SU-DHL-6 (cell line): ENCODE results near the gene PTGDS.

Source experiments
- H2AFZ ChIP-seq: fragments of 200-600 bp; sonication (generic); 2 replicates; pipeline ENCODE4 v1.6.1; 2014; ENCODE audit warnings: low read depth, mild to moderate bottlenecking, moderate library complexity, mixed read lengths, antibody characterized with exemption, low read length; ENCODE audit not compliant: severe bottlenecking
- H3F3A ChIP-seq: fragments of 200-600 bp; shearing (Covaris generic); 2 replicates; pipeline ENCODE4 v1.6.0; 2016; ENCODE audit warnings: antibody characterized with exemption, mild to moderate bottlenecking; ENCODE audit not compliant: insufficient read depth
- H3K27ac ChIP-seq: fragments of 200-600 bp; sonication (generic); 2 replicates; pipeline ENCODE4 v1.5.1; 2016; ENCODE audit warnings: low read depth, mild to moderate bottlenecking, low read length, moderate library complexity, mixed read lengths
- H3K27me3 ChIP-seq: fragments of 200-600 bp; sonication (generic), shearing (Covaris generic); 2 replicates; pipeline ENCODE4 v1.6.0; 2014; ENCODE audit warnings: mild to moderate bottlenecking, low read length
- H3K36me3 ChIP-seq: fragments of 200-600 bp; sonication (generic); 2 replicates; pipeline ENCODE4 v1.6.1; 2014; ENCODE audit warnings: mild to moderate bottlenecking, low read length, mixed read lengths
- H3K4me2 ChIP-seq: fragments of 300-600, 200-600 bp; shearing (Covaris generic), sonication (generic); 2 replicates; pipeline ENCODE4 v1.6.0; 2014; ENCODE audit warnings: low read length, low read depth, mild to moderate bottlenecking; ENCODE audit not compliant: poor library complexity, severe bottlenecking
- H3K4me3 ChIP-seq: fragments of 200-600 bp; sonication (generic); 2 replicates; pipeline ENCODE4 v1.5.1; 2014; ENCODE audit warnings: antibody characterized with exemption, low read length, mild to moderate bottlenecking, mixed read lengths; ENCODE audit not compliant: insufficient read depth, poor library complexity, severe bottlenecking
- H3K79me2 ChIP-seq: fragments of 200-600 bp; sonication (generic); 2 replicates; pipeline ENCODE4 v1.6.1; 2014; ENCODE audit warnings: mild to moderate bottlenecking, low read length, moderate library complexity; ENCODE audit not compliant: insufficient read depth
- H3K9ac ChIP-seq: fragments of 200-600 bp; sonication (generic); 2 replicates; pipeline ENCODE4 v1.7.0; 2014; ENCODE audit warnings: mild to moderate bottlenecking, low read length
- H3K9me2 ChIP-seq: fragments of 200-600 bp; sonication (generic); replicated peaks from 2 replicates; pipeline ENCODE4 v1.6.1; 2014; ENCODE audit warnings: low read length; ENCODE audit not compliant: insufficient read depth
- H3K9me3 ChIP-seq: fragments of 200-600 bp; sonication (generic); 2 replicates; pipeline ENCODE4 v1.6.1; 2014; ENCODE audit warnings: low read length, mixed read lengths; ENCODE audit not compliant: insufficient read depth
- H4K20me1 ChIP-seq: fragments of 200-600 bp; sonication (generic); 2 replicates; pipeline ENCODE4 v1.6.1; 2014; ENCODE audit warnings: low read depth, mild to moderate bottlenecking, antibody characterized with exemption, low read length, moderate library complexity, mixed read lengths
- EZH2phosphoT487 ChIP-seq: fragments of 200-600 bp; sonication (generic), shearing (Covaris generic); conservative IDR thresholded peaks from 2 replicates; pipeline ENCODE4 v1.6.1; 2018; ENCODE audit warnings: mild to moderate bottlenecking, antibody characterized with exemption, low read length, moderate library complexity, mixed read lengths
- TF ChIP-seq, protein P1 (sequence below): fragments of 200-600 bp; sonication (generic); IDR thresholded peaks from one replicate; pipeline ENCODE4 v1.5.1; 2017; ENCODE audit warnings: antibody characterized with exemption, mild to moderate bottlenecking, low read length, moderate library complexity; ENCODE audit not compliant: insufficient read depth, poor library complexity, severe bottlenecking

PTGDS gene

DNA sequence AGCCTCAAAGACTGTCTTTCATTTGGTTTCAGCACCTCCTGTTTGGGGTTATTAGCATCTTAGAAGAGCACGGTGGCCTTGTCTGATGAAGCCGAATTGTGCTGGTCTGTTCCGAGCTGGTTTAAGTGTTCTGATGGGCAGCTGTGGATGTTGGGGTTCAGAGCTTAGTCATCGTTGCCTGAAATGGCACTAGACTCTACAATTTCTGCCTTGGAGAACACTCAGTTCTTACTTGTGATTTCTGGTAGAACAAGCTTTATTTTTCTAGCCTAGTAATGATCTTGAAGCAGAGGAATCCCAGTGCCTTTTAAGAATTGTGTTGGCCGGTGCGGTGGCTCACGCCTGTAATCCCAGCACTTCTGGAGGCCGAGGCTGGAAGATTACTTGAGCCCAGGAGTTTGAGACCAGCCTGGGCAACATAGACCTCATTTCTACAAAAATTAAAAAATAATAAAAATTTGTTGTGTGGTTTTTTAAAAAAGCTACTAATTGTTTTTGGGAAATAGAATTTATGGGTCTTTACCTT is 40.6 kb upstream of the PTGDS start:
- peaks cover 10% of the 10 kb centered on the region for H3F3A ChIP-seq
- H3K79me2 ChIP-seq: no peaks in the 10 kb centered on the region
- H3K9me2 ChIP-seq: no peaks in the 10 kb centered on the region
- no peaks in the 10 kb centered on the region for H3K36me3 ChIP-seq
- no peak overlapping the region for H3K4me2 ChIP-seq
- TF ChIP-seq, protein P1, sequence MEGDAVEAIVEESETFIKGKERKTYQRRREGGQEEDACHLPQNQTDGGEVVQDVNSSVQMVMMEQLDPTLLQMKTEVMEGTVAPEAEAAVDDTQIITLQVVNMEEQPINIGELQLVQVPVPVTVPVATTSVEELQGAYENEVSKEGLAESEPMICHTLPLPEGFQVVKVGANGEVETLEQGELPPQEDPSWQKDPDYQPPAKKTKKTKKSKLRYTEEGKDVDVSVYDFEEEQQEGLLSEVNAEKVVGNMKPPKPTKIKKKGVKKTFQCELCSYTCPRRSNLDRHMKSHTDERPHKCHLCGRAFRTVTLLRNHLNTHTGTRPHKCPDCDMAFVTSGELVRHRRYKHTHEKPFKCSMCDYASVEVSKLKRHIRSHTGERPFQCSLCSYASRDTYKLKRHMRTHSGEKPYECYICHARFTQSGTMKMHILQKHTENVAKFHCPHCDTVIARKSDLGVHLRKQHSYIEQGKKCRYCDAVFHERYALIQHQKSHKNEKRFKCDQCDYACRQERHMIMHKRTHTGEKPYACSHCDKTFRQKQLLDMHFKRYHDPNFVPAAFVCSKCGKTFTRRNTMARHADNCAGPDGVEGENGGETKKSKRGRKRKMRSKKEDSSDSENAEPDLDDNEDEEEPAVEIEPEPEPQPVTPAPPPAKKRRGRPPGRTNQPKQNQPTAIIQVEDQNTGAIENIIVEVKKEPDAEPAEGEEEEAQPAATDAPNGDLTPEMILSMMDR: no peak
- no peak for TF ChIP-seq EZH2phosphoT487
- no peak overlapping the region for H2AFZ ChIP-seq
- H3K9ac ChIP-seq: no peak overlapping the region
- H3K27ac ChIP-seq: no peak overlapping the region
- no peaks in the 10 kb centered on the region for H4K20me1 ChIP-seq
- H3K27me3 ChIP-seq: no peaks in the 10 kb centered on the region
- H3K4me3 ChIP-seq: no peak overlapping the region
- no peaks in the 10 kb centered on the region for H3K9me3 ChIP-seq

DNA sequence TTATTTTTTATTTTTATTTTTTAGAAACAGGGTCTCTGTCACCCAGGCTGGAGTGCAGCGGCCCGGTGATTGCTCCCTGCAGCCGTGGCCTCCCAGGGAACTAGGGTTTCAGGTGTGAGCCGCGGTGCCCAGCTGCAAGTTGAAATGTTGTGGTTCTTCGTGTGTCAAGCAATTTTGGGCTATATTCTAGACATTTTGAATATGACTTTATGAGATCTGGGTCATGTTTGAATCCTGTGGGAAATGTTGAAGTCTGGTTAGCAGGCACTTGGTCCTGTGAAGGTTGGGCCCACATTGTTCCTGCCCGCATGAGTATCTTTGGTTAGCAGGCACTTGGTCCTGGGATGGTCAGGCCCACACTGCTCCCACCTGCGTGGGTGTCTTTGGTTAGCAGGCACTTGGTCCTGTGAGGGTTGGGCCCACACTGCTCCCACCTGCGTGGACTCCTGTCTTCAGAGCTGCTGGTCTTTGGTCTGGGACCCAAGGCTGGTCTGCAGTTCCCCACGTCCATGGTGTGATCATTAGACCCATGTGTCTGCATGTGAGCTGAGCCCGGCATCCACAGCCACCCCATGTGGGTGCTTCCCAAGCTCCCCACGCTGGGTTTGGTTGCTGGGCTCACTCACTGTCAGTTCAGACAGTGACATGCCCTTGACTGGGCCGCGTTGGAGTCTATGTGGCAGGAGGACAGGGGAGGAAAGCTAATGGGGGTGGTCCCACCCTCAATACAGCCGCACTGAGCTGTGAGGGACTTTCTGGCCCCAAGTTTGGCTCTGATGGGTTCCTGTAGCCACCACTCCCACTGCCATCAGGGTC is 39.9 kb upstream of the PTGDS start:
- Histone ChIP-seq H3K27me3 (no peaks in the 10 kb centered on the region), H3K9ac (no peak overlapping the region), H3K27ac (no peak overlapping the region), H4K20me1 (no peaks in the 10 kb centered on the region), H3K36me3 (no peaks in the 10 kb centered on the region), H3K4me2 (no peak overlapping the region), H2AFZ (no peak overlapping the region), H3K4me3 (no peak overlapping the region), H3K9me3 (no peaks in the 10 kb centered on the region), H3K79me2 (no peaks in the 10 kb centered on the region), H3F3A (peaks cover 10% of the 10 kb centered on the region), H3K9me2 (no peaks in the 10 kb centered on the region)
- no peak for TF ChIP-seq EZH2phosphoT487

DNA sequence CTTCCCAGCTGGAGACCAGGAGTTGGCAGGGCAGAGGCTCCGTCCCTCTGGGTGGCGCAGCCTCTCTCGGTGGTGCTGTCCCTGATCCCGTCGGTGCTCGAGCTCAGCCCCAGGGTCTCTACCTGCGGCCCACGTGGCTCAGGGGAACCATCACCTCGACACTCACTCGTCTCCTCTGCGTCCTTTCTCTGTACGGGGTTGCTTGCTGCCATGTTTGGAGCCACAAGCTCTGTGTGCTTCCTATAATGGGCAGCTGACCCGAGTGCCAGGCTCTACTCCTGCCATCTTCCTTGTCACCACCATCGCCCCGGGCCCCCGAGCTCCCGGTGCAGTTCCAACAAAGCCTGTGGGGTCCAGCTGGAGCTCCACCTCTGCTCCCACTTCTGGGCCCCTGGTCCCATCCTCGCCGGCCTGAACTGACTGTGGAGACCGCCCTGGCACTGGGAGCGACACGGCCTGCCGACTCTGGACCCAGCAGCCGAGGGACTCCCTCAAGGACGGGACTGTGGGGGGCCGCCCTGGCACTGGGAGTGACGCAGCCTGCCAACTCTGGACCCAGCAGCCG is 37.8 kb upstream of the PTGDS start:
- no peak for TF ChIP-seq EZH2phosphoT487
- TF ChIP-seq, protein P1: no peak
- Histone ChIP-seq H3K79me2 (peaks cover 8% of the 10 kb centered on the region), H3K36me3 (no peaks in the 10 kb centered on the region), H3K9me2 (no peaks in the 10 kb centered on the region), H3F3A (peaks cover 10% of the 10 kb centered on the region), H3K9ac (no peak overlapping the region), H3K9me3 (no peaks in the 10 kb centered on the region), H3K27me3 (no peaks in the 10 kb centered on the region), H3K4me2 (no peak overlapping the region), H4K20me1 (no peaks in the 10 kb centered on the region), H3K4me3 (no peak overlapping the region), H3K27ac (no peak overlapping the region), H2AFZ (no peak overlapping the region)
